IPS-20b (cell line): ENCODE data around the gene C1QTNF12.

Experiments used
- H3K27ac ChIP-seq: one replicate; pipeline ENCODE4 v1.5.1; 2013; ENCODE audit warnings: low read length
- H3K27me3 ChIP-seq: 2 replicates; pipeline ENCODE4 v1.6.1; 2013; ENCODE audit warnings: mild to moderate bottlenecking, low read length, inconsistent platforms; ENCODE audit not compliant: insufficient read depth
- H3K36me3 ChIP-seq: 2 replicates; pipeline ENCODE4 v1.6.1; 2013; ENCODE audit warnings: low read depth, mild to moderate bottlenecking, inconsistent platforms, low read length, moderate library complexity; ENCODE audit not compliant: insufficient read depth
- H3K4me1 ChIP-seq: 2 replicates; pipeline ENCODE4 v1.6.1; 2013; ENCODE audit warnings: mild to moderate bottlenecking, control low read depth, inconsistent platforms, low read length, moderate library complexity; ENCODE audit not compliant: insufficient read depth
- H3K4me3 ChIP-seq: 2 replicates; pipeline ENCODE4 v1.5.1; 2013; ENCODE audit warnings: mild to moderate bottlenecking, low read length, inconsistent platforms
- H3K9ac ChIP-seq: 2 replicates; pipeline ENCODE4 v1.6.1; 2013; ENCODE audit warnings: low read depth, mild to moderate bottlenecking, inconsistent platforms, low read length, moderate library complexity
- H3K9me3 ChIP-seq: 2 replicates; pipeline ENCODE4 v1.6.1; 2013; ENCODE audit warnings: mild to moderate bottlenecking, low read depth, low read length, inconsistent platforms; ENCODE audit not compliant: insufficient read depth

C1QTNF12 gene

GRCh38 chr1:1219341-1219740 is 27.2 kb downstream of the C1QTNF12 start:
- H3K4me1 ChIP-seq: no peaks in the 10 kb centered on the region
- H3K36me3 ChIP-seq: peaks cover 38% of the 10 kb centered on the region
- no peaks in the 10 kb centered on the region for H3K9me3 ChIP-seq
- H3K4me3 ChIP-seq: no peak overlapping the region
- no peaks in the 10 kb centered on the region for H3K27me3 ChIP-seq
- H3K27ac ChIP-seq: no peak overlapping the region
- no peak overlapping the region for H3K9ac ChIP-seq

- Histone ChIP-seq H3K36me3 (peaks cover 38% of the 10 kb centered on the region), H3K27ac (no peak overlapping the region), H3K9ac (no peak overlapping the region), H3K9me3 (no peaks in the 10 kb centered on the region), H3K4me1 (no peaks in the 10 kb centered on the region), H3K4me3 (no peak overlapping the region), H3K27me3 (no peaks in the 10 kb centered on the region)
Observed at GRCh38 chr1:1218524-1219200, 27.9 kb downstream of the C1QTNF12 start.

GRCh38 chr1:1217621-1218523 is 28.6 kb downstream of the C1QTNF12 start:
- H3K4me1 ChIP-seq: no peaks in the 10 kb centered on the region
- no peak overlapping the region for H3K4me3 ChIP-seq
- H3K9ac ChIP-seq: no peak overlapping the region
- H3K36me3 ChIP-seq: peaks cover 32% of the 10 kb centered on the region
- H3K27ac ChIP-seq: no peak overlapping the region
- H3K9me3 ChIP-seq: no peaks in the 10 kb centered on the region
- no peaks in the 10 kb centered on the region for H3K27me3 ChIP-seq

GRCh38 chr1:1216770-1217620 is 29.5 kb downstream of the C1QTNF12 start:
- Histone ChIP-seq H3K27ac (no peak overlapping the region), H3K4me3 (no peak overlapping the region), H3K4me1 (no peaks in the 10 kb centered on the region), H3K27me3 (no peaks in the 10 kb centered on the region), H3K9ac (no peak overlapping the region), H3K9me3 (no peaks in the 10 kb centered on the region), H3K36me3 (peaks cover 28% of the 10 kb centered on the region)

- no peak overlapping the region for H3K9ac ChIP-seq
- no peaks in the 10 kb centered on the region for H3K4me1 ChIP-seq
- H3K36me3 ChIP-seq: peaks cover 20% of the 10 kb centered on the region
- H3K4me3 ChIP-seq: no peak overlapping the region
- no peaks in the 10 kb centered on the region for H3K27me3 ChIP-seq
- H3K9me3 ChIP-seq: no peaks in the 10 kb centered on the region
- no peak overlapping the region for H3K27ac ChIP-seq
Observed at GRCh38 chr1:1215881-1216605, 30.5 kb downstream of the C1QTNF12 start.

- H3K9ac ChIP-seq: no peak overlapping the region
- H3K4me3 ChIP-seq: no peak overlapping the region
- H3K27ac ChIP-seq: no peak overlapping the region
- no peaks in the 10 kb centered on the region for H3K27me3 ChIP-seq
- no peaks in the 10 kb centered on the region for H3K4me1 ChIP-seq
- peaks cover 13% of the 10 kb centered on the region for H3K36me3 ChIP-seq
- H3K9me3 ChIP-seq: no peaks in the 10 kb centered on the region
Observed at GRCh38 chr1:1215080-1215676, 31.3 kb downstream of the C1QTNF12 start.

- no peak within 1 kb of the TSS for H3K27ac ChIP-seq
- no peaks in the 10 kb centered on the region for H3K4me1 ChIP-seq
- no peak within 1 kb of the TSS for H3K9ac ChIP-seq
Observed at GRCh38 chr1:1213345-1214265, 32.9 kb downstream of the C1QTNF12 start, which contains the start of gene TNFRSF4. Gene TNFRSF4 (minus strand): TSS chr1:1214153. CDS start chr1:1214127, 26 bp downstream.

GRCh38 chr1:1212780-1213344 is 33.7 kb downstream of the C1QTNF12 start:
- Histone ChIP-seq H3K4me3 (no peak overlapping the region), H3K27ac (no peak overlapping the region), H3K9ac (no peak overlapping the region), H3K36me3 (peaks cover 3% of the 10 kb centered on the region; the same call in 1 of the 2 replicates), H3K27me3 (no peaks in the 10 kb centered on the region), H3K9me3 (no peaks in the 10 kb centered on the region), H3K4me1 (no peaks in the 10 kb centered on the region)

More at GRCh38 chr1:1213345-1214265, 32.9 kb downstream of the C1QTNF12 start, which contains the start of gene TNFRSF4:
- H3K36me3 ChIP-seq: peaks cover 10% of the 10 kb centered on the region
- no peaks in the 10 kb centered on the region for H3K9me3 ChIP-seq
- no peaks in the 10 kb centered on the region for H3K27me3 ChIP-seq
- no peak within 1 kb of the TSS for H3K4me3 ChIP-seq

GRCh38 chr1:1211541-1212441 is 34.7 kb downstream of the C1QTNF12 start:
- no peak overlapping the region for H3K9ac ChIP-seq
- H3K27me3 ChIP-seq: peaks cover 8% of the 10 kb centered on the region
- no peak overlapping the region for H3K4me3 ChIP-seq
- no peak overlapping the region for H3K27ac ChIP-seq
- no peaks in the 10 kb centered on the region for H3K36me3 ChIP-seq
- H3K4me1 ChIP-seq: no peaks in the 10 kb centered on the region
- H3K9me3 ChIP-seq: no peaks in the 10 kb centered on the region
